ENCODE results near the gene SV2C.

The SV2C gene

DNA sequence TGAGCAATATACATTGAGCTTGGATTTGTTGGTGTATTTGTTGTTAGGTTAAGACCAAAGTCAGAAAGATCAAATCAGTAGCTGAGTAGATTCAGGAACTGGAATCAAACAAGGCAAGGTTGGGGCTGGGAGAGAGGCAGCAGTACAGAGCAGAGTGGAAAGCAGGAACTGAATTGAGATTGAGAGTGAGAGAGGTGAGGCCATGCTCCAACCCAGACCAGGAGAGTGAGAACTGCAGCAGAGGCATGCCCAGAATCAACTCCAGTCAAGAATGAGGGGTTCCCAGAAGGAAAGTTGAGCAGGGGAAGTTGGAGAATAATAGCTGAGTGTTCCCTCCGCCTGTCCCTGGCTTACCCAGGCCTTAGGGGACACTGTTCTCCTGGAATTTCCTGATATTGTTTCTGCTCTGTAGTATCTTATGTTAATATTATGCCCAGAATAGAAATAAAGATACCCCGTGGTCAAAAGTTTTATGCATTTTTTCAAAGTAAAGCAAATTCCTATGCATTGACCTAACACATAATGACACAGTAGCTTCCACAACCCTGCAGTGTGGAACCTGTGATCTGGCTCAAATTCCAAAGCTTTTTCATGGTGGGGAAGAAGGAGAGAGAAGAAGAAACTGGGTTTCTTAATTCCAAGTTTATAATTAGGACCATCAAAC, 82.7 kb downstream of the SV2C start:
- no peak for DNase-seq

DNA sequence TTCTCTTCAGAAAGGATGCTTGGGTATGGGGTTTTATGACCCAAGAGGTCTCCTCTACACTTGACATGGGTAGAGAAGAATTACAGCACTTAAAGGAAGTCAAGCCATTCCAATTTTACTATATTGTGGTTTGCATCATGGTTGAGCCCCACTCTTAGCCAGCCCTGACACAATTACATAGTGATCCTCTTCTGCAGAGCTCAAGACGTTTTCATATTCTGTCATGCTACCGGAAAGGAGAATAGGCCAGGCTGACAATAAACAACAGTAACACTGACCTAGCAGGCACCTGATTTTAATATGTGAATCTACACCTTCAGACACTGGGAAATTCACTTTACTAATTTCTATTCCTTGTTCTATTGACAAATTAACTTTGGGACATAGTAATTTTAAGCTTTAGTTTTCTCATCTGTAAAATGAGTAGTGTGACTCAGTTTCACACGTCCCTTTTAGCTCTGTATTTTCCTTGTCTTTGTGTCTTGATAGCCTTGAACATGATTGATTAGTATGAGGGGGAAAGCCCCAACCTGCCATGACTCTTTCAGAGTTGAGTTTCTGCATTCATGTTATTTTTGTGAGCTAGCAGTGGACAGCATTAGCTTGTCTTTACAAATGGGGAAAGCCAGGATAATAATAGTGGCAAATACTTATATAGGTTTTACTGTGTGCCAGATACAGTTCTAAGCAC, 83.8 kb downstream of the SV2C start:
- DNase-seq = no peak

DNA sequence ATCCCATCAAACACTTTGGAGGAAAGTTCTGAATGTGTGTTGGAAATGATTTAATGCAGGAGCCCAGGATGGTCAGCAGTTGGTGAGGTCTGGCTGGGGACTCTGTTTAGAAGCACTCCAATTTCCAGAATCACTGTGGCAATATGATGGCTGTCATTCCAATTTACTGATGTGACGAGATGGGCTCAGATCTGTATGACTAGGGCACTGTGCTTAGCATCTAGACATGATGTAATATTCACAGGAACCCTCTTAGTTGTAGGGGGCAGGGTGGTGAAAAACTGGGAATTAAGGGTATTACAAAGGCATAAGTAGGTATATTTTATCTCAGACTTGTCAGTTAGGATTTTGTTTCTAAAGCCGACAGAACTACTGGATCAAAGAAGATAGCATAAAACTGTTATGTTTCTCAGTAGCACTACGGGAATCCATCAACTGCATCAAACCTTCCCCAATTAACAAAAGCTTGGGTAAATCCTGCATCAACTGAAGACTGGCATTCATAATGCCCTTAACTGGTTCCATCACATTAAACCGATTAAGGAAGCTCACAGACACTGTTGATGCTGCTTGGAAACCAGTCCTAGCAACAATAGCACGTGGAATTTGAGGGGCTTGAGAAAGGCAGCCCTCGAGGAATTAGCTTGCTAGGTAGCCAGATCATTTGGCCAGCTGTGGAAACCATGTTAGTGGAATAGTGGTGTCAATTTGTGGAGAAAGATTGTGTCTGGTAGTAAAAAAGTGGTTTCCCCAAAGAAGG, 86.1 kb downstream of the SV2C start:
- DNase-seq = no peak

DNA sequence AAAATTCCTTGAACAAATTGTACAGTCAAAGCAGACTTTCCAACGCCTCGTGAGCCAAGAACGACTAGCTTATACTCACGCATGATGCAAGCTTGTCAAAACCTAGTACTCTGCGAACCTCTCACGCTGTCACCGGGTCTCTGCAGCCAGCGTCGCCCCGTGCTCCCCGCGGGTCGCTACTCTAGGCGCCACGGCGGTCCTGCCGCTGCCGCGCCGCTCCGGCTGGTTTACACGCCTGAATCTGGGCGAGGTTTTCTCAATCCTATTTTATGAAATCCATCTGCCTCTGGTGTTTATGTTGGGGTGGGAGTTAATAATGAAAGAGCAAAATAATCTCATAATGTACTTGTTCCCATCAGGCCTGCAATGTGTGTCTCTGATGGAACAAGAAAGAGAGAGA, 90.9 kb downstream of the SV2C start:
- no peak for DNase-seq

DNA sequence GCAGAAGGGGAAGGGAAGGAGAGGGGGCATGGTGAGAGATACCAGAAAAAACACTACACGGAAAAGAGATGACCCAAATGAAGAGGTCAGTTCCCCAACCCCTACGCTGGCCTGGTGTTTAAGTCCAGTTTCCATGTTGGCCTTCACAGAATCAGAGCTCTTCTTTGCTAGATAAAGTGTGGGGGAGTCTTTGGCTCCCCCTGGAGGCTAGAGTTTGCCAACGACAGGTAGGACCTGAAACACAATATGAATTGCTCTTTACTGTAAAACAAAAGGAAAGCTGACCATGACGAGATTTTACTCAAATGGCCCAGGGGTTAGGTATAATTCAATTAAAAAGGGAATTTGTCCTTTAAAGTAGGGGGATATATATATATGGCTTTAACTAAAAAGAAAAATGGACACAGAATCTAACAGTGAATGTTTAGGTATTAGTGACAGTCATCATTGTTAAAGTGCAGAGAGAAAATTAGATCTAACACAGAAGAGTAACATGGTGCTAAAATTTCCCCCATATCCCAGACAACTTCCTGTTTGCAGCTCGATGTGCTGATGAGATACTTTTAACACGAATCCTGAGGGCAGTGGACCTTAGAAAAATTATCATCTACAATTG, 92.0 kb downstream of the SV2C start:
- DNase-seq = peak in 2 of 3 experiments; percentile 56 to 61

DNA sequence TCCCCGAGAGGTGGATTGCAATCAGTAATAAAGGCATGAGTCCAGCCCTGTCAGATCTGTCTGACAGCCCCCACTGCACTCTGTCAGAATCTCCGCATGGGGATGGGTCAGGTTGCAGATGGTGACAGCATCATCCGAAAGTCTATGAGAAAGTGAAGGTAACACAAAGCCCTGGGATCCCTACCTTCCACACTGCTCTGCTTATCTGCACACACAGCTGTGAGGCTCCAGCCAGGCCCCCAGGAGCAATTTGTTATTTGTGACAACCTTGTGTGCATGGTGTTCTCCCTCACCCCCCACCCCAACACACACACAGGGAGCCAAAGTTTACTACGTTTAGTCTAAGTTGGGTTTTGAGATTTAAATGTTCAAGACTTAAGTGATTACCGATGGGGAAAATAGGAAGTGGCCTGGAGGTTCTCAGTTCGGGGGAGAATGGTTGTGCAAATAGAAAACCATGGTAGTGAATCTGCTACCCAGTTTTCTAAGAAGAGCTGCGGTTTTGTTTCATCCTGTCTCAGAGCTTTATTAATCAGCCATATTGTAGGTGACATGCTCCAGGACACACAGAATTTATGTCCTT, 92.7 kb downstream of the SV2C start:
- no peak for DNase-seq

DNA sequence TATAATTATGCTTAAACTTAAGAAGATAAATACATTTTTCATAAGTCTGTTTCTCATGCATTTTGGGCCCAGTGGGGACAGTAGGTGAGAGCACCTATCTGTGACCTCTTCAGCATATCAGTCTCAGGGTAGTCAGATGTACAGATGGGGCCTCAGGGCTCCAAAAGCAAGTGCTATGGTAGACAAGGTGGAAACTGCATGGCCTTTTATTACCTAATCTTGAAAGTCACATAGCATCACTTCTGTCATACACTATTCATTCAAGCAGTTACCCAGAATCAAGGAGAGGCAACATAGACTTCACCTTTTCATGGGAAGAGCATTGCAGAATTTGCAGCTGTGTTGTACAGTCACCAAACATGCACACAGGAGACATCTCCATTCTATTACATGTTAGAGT, 94.8 kb downstream of the SV2C start:
- DNase-seq = no peak

DNA sequence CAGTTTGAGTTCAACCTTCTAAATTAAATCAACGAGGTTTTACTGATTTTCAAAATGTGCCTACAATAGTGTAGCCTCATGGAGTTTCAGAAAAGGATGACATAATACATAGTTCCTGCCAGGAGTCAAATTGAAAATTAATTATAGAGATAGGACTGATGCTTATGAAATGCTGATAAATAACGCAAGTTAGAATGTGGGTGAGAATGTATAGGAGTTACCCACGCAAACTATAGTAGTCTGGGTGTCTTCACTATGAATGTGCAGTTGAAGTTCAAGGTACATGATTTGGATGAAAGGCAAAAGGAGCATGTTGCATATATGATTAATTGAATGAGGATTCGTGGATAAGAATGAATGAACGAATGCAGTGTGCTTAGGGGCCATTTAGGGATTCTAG, 95.7 kb downstream of the SV2C start:
- DNase-seq = no peak

DNA sequence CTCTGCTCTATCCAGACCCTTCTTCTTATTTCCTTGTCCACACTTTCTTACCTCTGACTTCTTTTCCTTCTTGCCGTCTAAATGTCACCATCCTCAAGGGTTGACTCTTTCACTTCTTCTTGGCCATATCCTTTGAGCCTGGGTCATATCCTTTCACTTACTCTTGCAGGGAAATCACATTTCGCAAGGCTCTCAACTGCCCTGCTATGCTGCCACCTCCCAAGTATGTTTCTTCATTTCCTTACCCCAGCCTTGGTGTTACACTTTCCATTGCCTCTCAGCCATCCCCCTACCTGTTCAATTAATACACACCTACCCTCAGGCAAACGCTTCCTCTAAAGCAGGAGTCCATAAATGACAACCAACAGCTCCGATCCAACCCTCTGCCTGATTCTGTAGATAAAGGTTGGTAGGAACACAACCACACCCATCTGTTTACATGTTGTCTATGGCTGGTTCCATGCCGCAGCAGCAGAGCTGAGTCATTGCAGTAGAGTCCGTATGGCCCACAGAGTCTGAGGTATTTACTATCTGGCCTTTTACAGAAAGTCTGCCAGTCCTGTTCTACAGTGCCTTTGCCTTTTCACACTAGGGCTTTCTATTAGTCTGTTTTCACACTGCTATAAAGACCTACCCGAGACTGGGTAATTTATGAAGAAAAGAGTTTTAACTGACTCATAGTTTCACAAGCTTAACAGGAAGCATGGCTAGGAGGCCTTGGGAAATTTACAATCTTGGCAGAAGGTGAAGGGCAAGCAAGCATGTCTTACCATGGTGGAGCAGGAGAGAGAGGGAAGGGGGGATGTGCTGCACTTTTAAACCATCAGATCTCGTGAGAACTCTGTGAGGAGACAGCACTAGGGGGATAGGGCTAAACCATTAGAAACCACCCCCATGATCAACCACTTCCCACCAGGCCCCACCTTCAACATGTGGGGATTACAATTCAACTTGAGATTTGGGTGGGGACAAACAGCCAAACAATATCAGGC, 97.9 kb downstream of the SV2C start:
- DNase-seq = no peak

DNA sequence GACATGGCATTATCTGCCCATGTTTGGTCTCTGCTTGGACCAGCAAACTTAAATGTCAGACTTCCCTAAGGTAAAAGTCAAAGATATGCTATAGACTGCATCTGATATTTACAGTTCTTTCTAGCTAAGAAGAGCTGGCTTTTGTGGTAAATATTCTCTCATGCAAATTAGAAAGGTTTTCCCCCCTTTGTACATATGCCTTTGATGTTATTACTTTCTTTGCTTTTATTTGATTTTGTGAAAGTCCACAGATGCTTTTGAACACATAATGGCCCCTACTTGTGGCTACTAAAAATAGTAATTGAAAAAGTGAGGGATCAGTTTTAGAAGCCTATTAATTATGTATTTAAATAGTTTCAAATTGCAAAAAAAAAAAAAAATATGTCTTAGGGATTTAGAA, 104.2 kb downstream of the SV2C start:
- DNase-seq = no peak

DNA sequence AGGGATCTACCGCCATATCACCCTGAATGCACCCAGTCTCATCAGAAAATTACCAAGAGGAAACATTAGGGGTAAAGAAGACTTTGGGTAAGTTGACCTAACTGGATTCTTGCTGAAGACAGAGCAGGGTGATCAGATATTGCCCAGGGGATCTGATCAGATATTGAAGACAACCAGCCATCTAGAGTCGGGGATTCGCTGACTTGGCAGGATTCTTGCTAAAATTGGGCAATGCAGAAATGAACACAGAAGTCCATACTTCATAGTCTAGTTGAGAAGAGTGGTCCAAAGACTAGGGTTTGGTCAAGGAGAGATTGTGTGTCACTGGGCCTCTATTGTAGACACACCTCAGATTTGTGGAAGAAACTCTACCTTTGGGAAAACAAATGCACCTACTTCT, 107.2 kb downstream of the SV2C start:
- no peak for DNase-seq

DNA sequence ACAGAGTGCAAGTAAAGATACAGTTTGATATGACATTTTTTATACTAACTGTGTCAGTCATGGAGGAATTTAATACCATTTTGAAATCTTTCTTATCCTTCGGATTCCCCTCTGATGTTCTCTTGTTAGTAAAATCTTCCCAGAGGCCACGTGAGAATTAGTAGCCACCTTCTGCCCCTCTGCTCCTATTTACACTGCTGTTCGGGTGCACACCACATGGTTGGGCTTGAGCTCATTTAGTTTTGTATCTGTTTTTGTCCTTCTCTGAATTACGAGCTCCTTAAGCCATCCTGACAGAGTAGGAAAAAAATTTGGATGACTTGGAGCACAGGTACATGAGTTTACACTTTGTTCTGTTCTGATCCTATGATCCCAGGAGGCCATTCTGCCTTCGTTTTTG, 109.7 kb downstream of the SV2C start:
- DNase-seq = no peak

DNA sequence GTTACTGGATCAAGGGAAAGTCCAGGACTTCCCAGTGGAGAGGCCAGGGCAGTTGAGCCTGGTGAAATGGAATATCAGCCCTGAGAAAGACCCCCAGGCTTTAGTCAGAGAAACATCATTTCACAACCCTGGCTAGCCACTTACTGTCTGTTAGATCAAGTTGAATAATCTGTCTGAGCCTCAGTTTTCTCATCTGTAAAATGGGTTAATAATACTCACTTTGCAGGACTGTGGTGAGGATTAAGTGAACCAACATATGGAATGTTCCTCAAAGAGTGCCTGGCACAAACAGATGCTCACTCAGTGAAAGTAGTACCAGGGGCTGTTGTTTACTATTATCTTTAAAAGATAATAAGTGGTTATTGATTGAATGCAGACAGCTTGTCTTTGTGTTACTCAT, 110.5 kb downstream of the SV2C start:
- DNase-seq = no peak

DNA sequence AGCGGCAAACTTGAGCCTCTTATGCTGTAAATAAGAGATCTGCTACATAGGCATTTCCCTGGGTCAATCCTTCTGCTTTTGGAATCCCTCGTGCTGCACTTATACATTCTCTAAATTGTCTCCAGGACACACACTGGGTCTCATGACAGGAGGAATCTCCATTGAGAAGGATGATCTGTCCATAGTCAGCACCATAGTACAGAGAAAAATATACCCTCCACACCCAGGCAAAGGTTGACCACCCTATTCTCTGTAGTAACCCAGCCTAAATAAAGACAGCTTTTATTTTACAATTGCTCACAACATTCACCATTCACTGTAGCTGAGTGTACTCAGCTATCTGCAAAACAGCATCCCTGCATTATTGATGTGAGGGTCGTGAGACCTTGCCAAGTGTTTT, 111.2 kb downstream of the SV2C start:
- DNase-seq = no peak

DNA sequence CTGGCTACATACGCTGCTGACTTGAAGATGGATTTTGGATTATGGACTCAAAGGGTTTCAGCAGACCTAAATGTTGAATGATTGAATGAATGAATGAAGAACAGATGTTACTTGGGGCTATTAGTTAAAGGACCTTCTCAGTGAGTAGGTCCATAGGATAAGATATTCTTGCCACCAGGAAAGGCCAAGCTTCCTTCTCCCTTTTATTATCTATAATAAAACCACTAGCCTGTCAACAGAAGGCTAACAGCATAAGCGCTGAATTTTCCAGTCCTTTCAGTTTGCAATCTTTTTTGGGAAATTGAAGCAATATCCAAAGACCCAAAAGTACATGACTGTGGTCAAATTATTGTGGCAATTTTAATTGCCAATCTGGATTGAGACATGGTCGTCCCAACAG, 113.3 kb downstream of the SV2C start:
- DNase-seq = no peak

DNA sequence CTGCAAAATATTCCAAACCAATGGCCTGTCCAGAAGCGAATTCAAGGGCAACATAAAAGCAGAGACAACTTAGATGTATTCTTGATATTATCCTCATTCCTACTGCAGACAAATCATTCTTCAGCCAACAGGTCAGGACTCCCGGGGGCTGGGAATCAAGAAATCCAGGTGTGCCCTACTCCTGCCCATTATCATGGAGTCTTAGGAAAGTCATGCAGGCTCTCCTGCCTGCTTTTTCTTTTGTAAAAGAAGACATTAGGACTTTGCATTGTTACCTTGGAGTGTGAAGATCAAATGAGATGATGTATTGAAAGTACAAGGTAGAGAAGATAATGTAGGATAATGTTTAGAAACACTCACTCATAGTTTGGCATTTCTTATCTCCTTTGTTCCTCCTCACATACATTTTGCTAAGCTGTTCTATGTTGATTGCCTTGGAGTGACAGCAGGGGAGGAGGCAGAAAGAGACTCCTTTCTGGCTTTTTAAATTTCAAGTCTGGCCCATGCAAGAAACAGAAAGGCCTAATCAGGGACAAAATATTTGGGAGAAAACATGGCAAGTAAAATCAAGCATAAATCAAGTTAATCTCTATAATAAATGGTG, 113.8 kb downstream of the SV2C start:
- DNase-seq = no peak

DNA sequence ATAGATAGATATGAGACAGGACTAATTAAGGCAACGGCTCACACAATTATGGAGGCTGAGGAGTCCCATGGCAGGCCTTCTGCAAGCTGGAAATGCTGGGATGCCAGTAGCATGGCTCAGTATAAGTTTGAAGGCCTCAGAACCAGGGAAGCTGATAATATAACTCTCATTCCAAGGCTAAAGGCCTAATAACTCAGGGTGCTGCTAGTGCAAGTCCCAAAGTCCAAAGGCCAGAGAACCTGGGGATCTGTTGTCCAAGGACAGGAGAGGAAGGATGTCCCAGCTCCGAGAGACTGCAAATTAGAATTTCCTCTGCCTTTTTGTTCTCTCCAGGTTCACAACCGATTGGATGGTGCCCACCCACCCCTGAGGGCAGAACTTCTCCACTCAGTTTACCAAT, 114.5 kb downstream of the SV2C start:
- DNase-seq = no peak

DNA sequence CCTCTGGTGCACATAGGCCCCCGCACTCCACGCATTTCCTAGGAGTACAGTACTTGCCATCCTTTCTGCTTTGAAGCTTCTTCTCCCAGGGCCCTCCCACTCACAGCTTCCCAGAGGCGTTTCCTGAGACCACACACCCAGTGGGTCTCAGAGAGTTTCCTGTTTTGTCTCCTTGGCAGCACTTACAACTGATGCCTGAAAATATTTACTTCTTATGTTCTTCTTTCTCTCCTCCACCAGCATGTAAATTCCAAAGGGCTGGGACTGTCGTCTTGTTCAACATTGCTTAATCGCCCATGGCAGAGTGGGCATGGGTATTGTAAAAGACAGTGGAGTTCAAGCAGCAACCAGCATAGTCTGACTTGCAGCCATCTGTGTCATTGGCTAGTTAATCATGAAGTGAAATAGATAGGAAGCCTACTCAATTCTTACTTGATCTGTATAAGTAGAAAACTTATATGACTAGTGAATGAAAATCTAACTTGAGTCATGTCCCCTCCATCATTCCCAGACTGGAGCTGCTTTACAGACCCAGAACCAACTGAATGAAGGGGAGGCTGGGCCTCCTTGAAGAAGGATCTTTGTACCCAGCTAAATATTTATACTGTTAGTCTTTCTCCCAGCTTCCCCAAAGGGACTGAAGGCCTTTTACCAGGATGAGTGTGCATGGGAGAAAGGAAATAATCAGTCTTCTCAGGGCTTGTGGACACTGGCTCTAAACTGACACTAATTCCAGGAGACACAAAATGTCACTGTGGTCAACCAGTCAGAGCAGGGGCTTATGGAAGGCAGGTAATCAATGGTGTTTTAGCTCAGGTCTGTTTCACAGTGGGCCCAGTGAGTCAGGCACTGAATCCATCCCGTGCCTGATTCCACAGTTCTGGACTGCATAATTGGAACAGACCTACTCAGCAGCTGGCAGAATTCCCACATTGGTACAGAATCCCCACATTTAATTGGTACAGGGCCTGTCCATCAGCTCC, 116.4 kb downstream of the SV2C start:
- DNase-seq = no peak

DNA sequence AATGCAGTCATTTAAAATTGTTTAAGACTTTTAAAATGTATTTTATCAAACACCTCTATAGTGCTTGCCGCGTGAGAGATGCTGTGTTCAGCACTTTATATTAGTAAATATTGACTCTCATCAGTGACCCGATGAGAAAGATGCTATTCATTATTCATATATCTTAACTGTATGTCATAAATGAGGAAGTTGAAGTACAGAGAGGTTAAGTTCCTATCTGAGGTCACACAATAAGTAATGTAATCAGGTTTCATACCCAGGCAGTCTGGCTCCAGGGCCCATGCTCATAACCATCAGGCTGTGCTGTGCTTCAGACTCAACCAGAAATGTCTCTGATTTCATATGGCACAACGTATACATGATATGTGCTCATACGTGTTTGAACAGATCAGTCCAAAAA, 119.0 kb downstream of the SV2C start:
- no peak for DNase-seq

DNA sequence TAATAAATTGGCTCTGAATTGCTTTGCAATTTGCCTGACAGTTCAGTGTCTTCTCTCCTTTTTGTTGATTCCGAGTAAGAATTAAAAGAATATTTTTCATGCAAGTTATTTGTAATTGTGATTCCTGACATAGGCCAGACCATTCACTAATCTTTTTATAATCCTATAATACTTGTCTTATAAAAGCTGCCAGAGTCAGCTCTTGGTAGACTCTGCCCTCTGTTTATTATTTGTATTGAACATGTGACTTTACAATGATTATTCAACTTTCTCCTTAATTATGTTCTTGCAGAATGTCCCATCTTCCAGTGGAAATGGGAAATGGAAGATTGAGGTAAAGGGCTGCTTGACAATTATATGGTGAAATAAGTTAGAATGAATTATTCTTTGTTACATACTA, 121.0 kb downstream of the SV2C start:
- DNase-seq = no peak

Measured in NCI-H1417 (cell line).